ENCODE results near the gene MYCBPAP.

MYCBPAP gene

GRCh38 chr17:50562242-50563091 is 54.2 kb downstream of the MYCBPAP start:
- Histone ChIP-seq H3K27ac (ENCODE audit: low read length) (no peak overlapping the region), H3K9me3 (ENCODE audit: control insufficient read depth, insufficient read depth, low read length) (no peaks in the 10 kb centered on the region), H3K27me3 (ENCODE audit: control insufficient read depth, insufficient read depth, low read length) (peaks cover 53% of the 10 kb centered on the region), H3K4me1 (ENCODE audit: control insufficient read depth, insufficient read depth, low read length) (peaks cover 3% of the 10 kb centered on the region), H3K36me3 (ENCODE audit: control insufficient read depth, insufficient read depth, low read length) (no peaks in the 10 kb centered on the region), H3K4me3 (ENCODE audit: low read length) (peak overlapping the region; percentile 9; the same call in 1 of the 2 replicates)
- DNase-seq (ENCODE audit: low read depth, low spot score) = no peak
- WGBS (ENCODE audit: insufficient coverage, insufficient read length) = no CpG with 5 or more reads among the region's 22 CpGs

- H3K27me3 ChIP-seq (ENCODE audit: control insufficient read depth, insufficient read depth, low read length) = peaks cover 50% of the 10 kb centered on the region
- no peak overlapping the region for H3K4me3 ChIP-seq (ENCODE audit: low read length)
- no CpG with 5 or more reads among the region's 4 CpGs for WGBS (ENCODE audit: insufficient coverage, insufficient read length)
- no peaks in the 10 kb centered on the region for H3K9me3 ChIP-seq (ENCODE audit: control insufficient read depth, insufficient read depth, low read length)
- no peak for DNase-seq (ENCODE audit: low read depth, low spot score)
- H3K36me3 ChIP-seq (ENCODE audit: control insufficient read depth, insufficient read depth, low read length) = no peaks in the 10 kb centered on the region
- H3K4me1 ChIP-seq (ENCODE audit: control insufficient read depth, insufficient read depth, low read length) = peaks cover 3% of the 10 kb centered on the region
- H3K27ac ChIP-seq (ENCODE audit: low read length) = no peak overlapping the region
These were observed 54.9 kb downstream of the MYCBPAP start for GRCh38 chr17:50563092-50563511.

- H3K4me3 ChIP-seq (ENCODE audit: low read length) = no peak overlapping the region
These were observed 56.7 kb downstream of the MYCBPAP start for GRCh38 chr17:50564916-50565315.

GRCh38 chr17:50565402-50566350 is 57.4 kb downstream of the MYCBPAP start:
- no peaks in the 10 kb centered on the region for H3K36me3 ChIP-seq (ENCODE audit: control insufficient read depth, insufficient read depth, low read length)
- H3K27me3 ChIP-seq (ENCODE audit: control insufficient read depth, insufficient read depth, low read length) = peaks cover 43% of the 10 kb centered on the region
- no peak overlapping the region for H3K4me3 ChIP-seq (ENCODE audit: low read length)
- no peak for DNase-seq (ENCODE audit: low read depth, low spot score)
- no CpG with 5 or more reads among the region's 10 CpGs for WGBS (ENCODE audit: insufficient coverage, insufficient read length)
- H3K4me1 ChIP-seq (ENCODE audit: control insufficient read depth, insufficient read depth, low read length) = 0 out of 2 replicates have a peak, but pooled peaks cover 4% of the 10 kb centered on the region
- no peak overlapping the region for H3K27ac ChIP-seq (ENCODE audit: low read length)
- H3K9me3 ChIP-seq (ENCODE audit: control insufficient read depth, insufficient read depth, low read length) = no peaks in the 10 kb centered on the region

More at GRCh38 chr17:50564916-50565315, 56.7 kb downstream of the MYCBPAP start:
- Histone ChIP-seq H3K9me3 (ENCODE audit: control insufficient read depth, insufficient read depth, low read length) (no peaks in the 10 kb centered on the region), H3K4me1 (ENCODE audit: control insufficient read depth, insufficient read depth, low read length) (0 out of 2 replicates have a peak, but pooled peaks cover 1% of the 10 kb centered on the region), H3K27me3 (ENCODE audit: control insufficient read depth, insufficient read depth, low read length) (peaks cover 43% of the 10 kb centered on the region), H3K36me3 (ENCODE audit: control insufficient read depth, insufficient read depth, low read length) (no peaks in the 10 kb centered on the region), H3K27ac (ENCODE audit: low read length) (no peak overlapping the region)
- no peak for DNase-seq (ENCODE audit: low read depth, low spot score)
- no CpG with 5 or more reads among the region's 19 CpGs for WGBS (ENCODE audit: insufficient coverage, insufficient read length)

GRCh38 chr17:50566886-50567285 is 58.6 kb downstream of the MYCBPAP start:
- DNase-seq (ENCODE audit: low read depth, low spot score) = no peak
- H3K27ac ChIP-seq (ENCODE audit: low read length) = no peak overlapping the region
- H3K4me1 ChIP-seq (ENCODE audit: control insufficient read depth, insufficient read depth, low read length) = 0 out of 2 replicates have a peak, but pooled peaks cover 4% of the 10 kb centered on the region
- H3K4me3 ChIP-seq (ENCODE audit: low read length) = no peak overlapping the region
- no peaks in the 10 kb centered on the region for H3K36me3 ChIP-seq (ENCODE audit: control insufficient read depth, insufficient read depth, low read length)
- H3K27me3 ChIP-seq (ENCODE audit: control insufficient read depth, insufficient read depth, low read length) = peaks cover 41% of the 10 kb centered on the region
- no CpG with 5 or more reads among the region's 2 CpGs for WGBS (ENCODE audit: insufficient coverage, insufficient read length)
- H3K9me3 ChIP-seq (ENCODE audit: control insufficient read depth, insufficient read depth, low read length) = no peaks in the 10 kb centered on the region

GRCh38 chr17:50568659-50569058 is 60.4 kb downstream of the MYCBPAP start:
- no peak for DNase-seq (ENCODE audit: low read depth, low spot score)

GRCh38 chr17:50569592-50569991 is 61.4 kb downstream of the MYCBPAP start:
- no peak overlapping the region for H3K4me3 ChIP-seq (ENCODE audit: low read length)
- DNase-seq (ENCODE audit: low read depth, low spot score) = no peak
- WGBS (ENCODE audit: insufficient coverage, insufficient read length) = no CpG with 5 or more reads among the region's 7 CpGs

More at GRCh38 chr17:50568659-50569058, 60.4 kb downstream of the MYCBPAP start:
- no CpG with 5 or more reads among the region's 12 CpGs for WGBS (ENCODE audit: insufficient coverage, insufficient read length)
- H3K4me1 ChIP-seq (ENCODE audit: control insufficient read depth, insufficient read depth, low read length) = 0 out of 2 replicates have a peak, but pooled peaks cover 4% of the 10 kb centered on the region
- no peaks in the 10 kb centered on the region for H3K9me3 ChIP-seq (ENCODE audit: control insufficient read depth, insufficient read depth, low read length)
- H3K27ac ChIP-seq (ENCODE audit: low read length) = no peak overlapping the region
- H3K4me3 ChIP-seq (ENCODE audit: low read length) = no peak overlapping the region
- no peaks in the 10 kb centered on the region for H3K36me3 ChIP-seq (ENCODE audit: control insufficient read depth, insufficient read depth, low read length)
- H3K27me3 ChIP-seq (ENCODE audit: control insufficient read depth, insufficient read depth, low read length) = peaks cover 24% of the 10 kb centered on the region

GRCh38 chr17:50570032-50570431 is 61.8 kb downstream of the MYCBPAP start:
- Histone ChIP-seq H3K36me3 (ENCODE audit: control insufficient read depth, insufficient read depth, low read length) (no peaks in the 10 kb centered on the region), H3K9me3 (ENCODE audit: control insufficient read depth, insufficient read depth, low read length) (no peaks in the 10 kb centered on the region), H3K4me1 (ENCODE audit: control insufficient read depth, insufficient read depth, low read length) (0 out of 2 replicates have a peak, but pooled peaks cover 2% of the 10 kb centered on the region), H3K27me3 (ENCODE audit: control insufficient read depth, insufficient read depth, low read length) (peaks cover 13% of the 10 kb centered on the region; the same call in 1 of the 2 replicates), H3K27ac (ENCODE audit: low read length) (no peak overlapping the region), H3K4me3 (ENCODE audit: low read length) (no peak overlapping the region)
- no peak for DNase-seq (ENCODE audit: low read depth, low spot score)
- WGBS (ENCODE audit: insufficient coverage, insufficient read length) = no CpG with 5 or more reads among the region's 8 CpGs

More at GRCh38 chr17:50569592-50569991, 61.4 kb downstream of the MYCBPAP start:
- H3K27ac ChIP-seq (ENCODE audit: low read length) = no peak overlapping the region
- H3K27me3 ChIP-seq (ENCODE audit: control insufficient read depth, insufficient read depth, low read length) = peaks cover 16% of the 10 kb centered on the region
- 0 out of 2 replicates have a peak, but pooled peaks cover 4% of the 10 kb centered on the region for H3K4me1 ChIP-seq (ENCODE audit: control insufficient read depth, insufficient read depth, low read length)
- no peaks in the 10 kb centered on the region for H3K9me3 ChIP-seq (ENCODE audit: control insufficient read depth, insufficient read depth, low read length)
- no peaks in the 10 kb centered on the region for H3K36me3 ChIP-seq (ENCODE audit: control insufficient read depth, insufficient read depth, low read length)

- Histone ChIP-seq H3K4me1 (ENCODE audit: control insufficient read depth, insufficient read depth, low read length) (0 out of 2 replicates have a peak, but pooled peaks cover 2% of the 10 kb centered on the region), H3K4me3 (ENCODE audit: low read length) (no peak overlapping the region), H3K36me3 (ENCODE audit: control insufficient read depth, insufficient read depth, low read length) (no peaks in the 10 kb centered on the region), H3K27ac (ENCODE audit: low read length) (no peak overlapping the region), H3K9me3 (ENCODE audit: control insufficient read depth, insufficient read depth, low read length) (no peaks in the 10 kb centered on the region), H3K27me3 (ENCODE audit: control insufficient read depth, insufficient read depth, low read length) (peaks cover 12% of the 10 kb centered on the region; the same call in 1 of the 2 replicates)
- DNase-seq (ENCODE audit: low read depth, low spot score) = no peak
- no CpG with 5 or more reads among the region's 7 CpGs for WGBS (ENCODE audit: insufficient coverage, insufficient read length)
These were observed 62.3 kb downstream of the MYCBPAP start for GRCh38 chr17:50570528-50570927.

- Histone ChIP-seq H3K27me3 (ENCODE audit: control insufficient read depth, insufficient read depth, low read length) (peaks cover 2% of the 10 kb centered on the region; the same call in 1 of the 2 replicates), H3K9me3 (ENCODE audit: control insufficient read depth, insufficient read depth, low read length) (no peaks in the 10 kb centered on the region), H3K27ac (ENCODE audit: low read length) (no peak overlapping the region), H3K4me3 (ENCODE audit: low read length) (no peak overlapping the region), H3K36me3 (ENCODE audit: control insufficient read depth, insufficient read depth, low read length) (no peaks in the 10 kb centered on the region; the same call in 1 of the 2 replicates), H3K4me1 (ENCODE audit: control insufficient read depth, insufficient read depth, low read length) (0 out of 2 replicates have a peak, but pooled peaks cover 2% of the 10 kb centered on the region)
- DNase-seq (ENCODE audit: low read depth, low spot score) = no peak
- no CpG with 5 or more reads among the region's 19 CpGs for WGBS (ENCODE audit: insufficient coverage, insufficient read length)
These were observed 63.4 kb downstream of the MYCBPAP start for GRCh38 chr17:50571681-50572080.
